Mononuclear cell (primary cell): ENCODE data around the gene CMKLR1. TPM values are rescaled to one million over a fixed set of nuclear protein-coding genes. Genes with fewer than 3 reads are reported as not detected.

Experiments
- H3K27me3 ChIP-seq: 2 replicates; pipeline ENCODE4 v1.6.0; 2011; ENCODE audit warnings: low read length, control low read depth; ENCODE audit not compliant: insufficient read depth
- H3K4me1 ChIP-seq: 2 replicates; pipeline ENCODE4 v1.5.1; 2011; ENCODE audit warnings: mild to moderate bottlenecking, low read length, control low read depth; ENCODE audit not compliant: insufficient read depth
- H3K4me3 ChIP-seq: 2 replicates; pipeline ENCODE4 v1.5.1; 2011; ENCODE audit warnings: mild to moderate bottlenecking, low read length, moderate library complexity
- H3K9me3 ChIP-seq: 2 replicates; pipeline ENCODE4 v1.5.1; 2011; ENCODE audit warnings: low read depth, mild to moderate bottlenecking, control low read depth, low read length
- total RNA-seq: library from RNA; depleted of rRNA; stranded (reverse); fragments of >200 nt; gene quantifications from one replicate; pipeline ENCODE4 v1.2.3, GENCODE V29; 2012

The CMKLR1 gene
- total RNA-seq, 1 donor: 0.52 TPM

- H3K27me3 ChIP-seq: no peaks in the 10 kb centered on the region
- H3K4me3 ChIP-seq: no peak overlapping the region
- H3K9me3 ChIP-seq: no peaks in the 10 kb centered on the region
- no peaks in the 10 kb centered on the region for H3K4me1 ChIP-seq
These were observed 11.4 kb upstream of the CMKLR1 start for GRCh38 chr12:108350511-108350910.

GRCh38 chr12:108349278-108349688 is 10.2 kb upstream of the CMKLR1 start:
- H3K9me3 ChIP-seq: no peaks in the 10 kb centered on the region
- H3K4me3 ChIP-seq: no peak overlapping the region
- no peaks in the 10 kb centered on the region for H3K4me1 ChIP-seq
- no peaks in the 10 kb centered on the region for H3K27me3 ChIP-seq

GRCh38 chr12:108348842-108349241 is 9.7 kb upstream of the CMKLR1 start:
- Histone ChIP-seq H3K9me3 (no peaks in the 10 kb centered on the region), H3K4me3 (no peak overlapping the region), H3K4me1 (no peaks in the 10 kb centered on the region), H3K27me3 (no peaks in the 10 kb centered on the region)

DNA sequence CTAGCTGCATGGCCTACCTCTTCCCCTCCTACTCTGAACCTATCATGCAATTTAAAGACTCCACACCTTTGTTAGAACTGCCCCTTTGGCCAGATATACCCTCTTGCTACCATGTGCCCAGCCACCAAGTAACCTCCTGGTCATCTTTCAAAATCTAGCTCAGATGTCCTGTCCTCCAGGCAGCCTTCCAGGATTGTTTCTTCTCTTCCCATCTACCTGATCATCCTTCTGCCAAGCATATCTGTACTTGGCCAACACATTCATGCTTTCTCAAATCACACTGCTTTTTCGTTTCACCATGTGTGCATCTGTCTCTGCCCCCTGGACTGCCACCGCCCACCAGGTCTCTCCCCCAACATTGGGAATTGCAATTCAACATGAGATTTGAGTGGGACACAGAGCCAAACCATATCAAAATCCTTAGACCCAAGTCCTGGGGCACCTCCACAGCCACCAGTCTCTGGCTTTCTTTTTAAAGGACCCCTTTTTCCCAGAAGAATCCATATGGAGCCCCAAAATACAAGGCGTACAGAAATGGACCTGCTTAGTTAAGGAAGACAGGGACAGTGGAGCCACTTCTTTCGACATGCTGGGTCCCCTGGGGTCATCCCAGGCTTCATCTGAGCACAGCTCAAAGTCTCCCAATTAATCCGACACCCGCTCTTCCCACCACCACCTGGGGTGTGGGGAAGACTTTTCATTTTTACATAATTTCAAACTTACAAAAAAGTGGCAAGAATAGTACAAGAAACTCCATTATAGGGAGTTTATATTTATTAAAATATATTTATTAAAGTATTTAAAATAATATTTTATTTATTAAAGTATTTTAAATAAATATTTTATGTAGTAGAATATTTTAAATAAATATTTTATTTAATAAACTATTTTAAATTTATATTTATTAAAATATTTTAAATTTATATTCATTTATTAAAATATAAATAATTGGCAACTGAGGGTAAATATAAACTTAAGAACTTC is 7.9 kb upstream of the CMKLR1 start:
- H3K27me3 ChIP-seq: no peaks in the 10 kb centered on the region
- no peak overlapping the region for H3K4me3 ChIP-seq
- no peaks in the 10 kb centered on the region for H3K9me3 ChIP-seq
- H3K4me1 ChIP-seq: no peaks in the 10 kb centered on the region

DNA sequence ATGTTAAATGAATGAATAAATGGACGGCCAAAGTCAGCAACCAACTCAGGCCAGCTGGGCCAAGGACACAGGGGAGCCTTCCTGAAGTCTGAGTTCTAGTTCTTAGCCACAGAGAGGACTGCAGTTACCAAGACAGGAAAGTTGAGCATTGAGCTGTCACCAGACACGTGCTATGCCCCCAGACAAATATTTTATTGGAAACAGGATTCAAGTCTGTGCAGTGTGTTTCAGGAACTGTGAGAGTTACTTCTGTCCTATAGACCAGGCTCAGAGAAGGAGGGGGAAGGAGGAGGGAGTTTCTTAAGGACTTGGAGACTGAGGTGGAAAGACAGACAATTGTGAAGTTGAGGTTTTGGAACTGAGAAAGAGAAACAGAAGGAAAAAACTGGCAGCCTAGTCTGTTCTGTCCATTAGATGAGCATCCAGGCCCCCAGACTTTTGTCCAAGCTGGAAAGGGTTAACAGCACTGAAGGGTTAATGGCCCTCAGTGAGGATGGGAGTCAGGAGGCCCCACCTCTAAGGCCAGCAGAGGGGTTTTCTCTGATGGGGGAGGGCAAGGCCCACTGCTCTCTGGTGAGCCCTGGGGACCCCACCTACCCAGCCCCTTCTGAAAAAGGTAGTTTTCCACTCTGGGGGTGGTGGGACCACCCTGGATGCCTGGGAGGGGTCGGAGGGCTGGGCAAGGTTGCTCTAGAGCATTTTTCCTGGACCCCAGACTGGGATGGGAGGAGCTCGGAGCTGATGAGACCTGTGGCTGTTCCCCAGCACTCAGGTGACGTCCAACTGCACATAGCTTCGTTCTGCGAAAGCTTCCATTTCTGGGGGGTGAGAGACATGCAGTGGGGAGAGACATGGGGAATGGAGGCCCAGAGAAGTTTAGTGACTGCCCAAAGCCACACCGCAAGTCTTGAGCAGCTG is 6.9 kb upstream of the CMKLR1 start:
- H3K4me3 ChIP-seq: no peak overlapping the region
- H3K9me3 ChIP-seq: no peaks in the 10 kb centered on the region
- no peaks in the 10 kb centered on the region for H3K27me3 ChIP-seq
- H3K4me1 ChIP-seq: no peaks in the 10 kb centered on the region

DNA sequence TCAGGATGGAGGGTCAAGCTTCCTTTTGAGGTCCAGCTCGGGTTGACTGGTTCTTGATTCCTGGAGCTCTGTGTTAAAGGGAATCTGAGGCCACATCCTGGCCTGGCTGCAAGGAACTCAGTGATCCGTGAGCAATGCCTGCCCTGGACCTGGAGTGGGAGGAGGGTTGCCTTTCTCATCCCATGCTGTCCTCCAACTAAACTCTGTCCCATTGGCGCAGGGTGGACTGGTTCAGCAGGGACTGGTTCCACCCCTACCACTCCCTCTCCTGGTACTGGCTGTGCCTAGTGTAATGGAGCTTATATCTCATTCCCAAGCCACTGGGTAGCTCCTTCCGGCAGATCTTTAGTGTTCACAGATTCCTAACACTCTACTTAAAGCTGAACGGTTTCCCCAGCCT is 3.9 kb upstream of the CMKLR1 start:
- Histone ChIP-seq H3K4me1 (peaks cover 13% of the 10 kb centered on the region), H3K4me3 (no peak overlapping the region), H3K27me3 (no peaks in the 10 kb centered on the region), H3K9me3 (no peaks in the 10 kb centered on the region)

DNA sequence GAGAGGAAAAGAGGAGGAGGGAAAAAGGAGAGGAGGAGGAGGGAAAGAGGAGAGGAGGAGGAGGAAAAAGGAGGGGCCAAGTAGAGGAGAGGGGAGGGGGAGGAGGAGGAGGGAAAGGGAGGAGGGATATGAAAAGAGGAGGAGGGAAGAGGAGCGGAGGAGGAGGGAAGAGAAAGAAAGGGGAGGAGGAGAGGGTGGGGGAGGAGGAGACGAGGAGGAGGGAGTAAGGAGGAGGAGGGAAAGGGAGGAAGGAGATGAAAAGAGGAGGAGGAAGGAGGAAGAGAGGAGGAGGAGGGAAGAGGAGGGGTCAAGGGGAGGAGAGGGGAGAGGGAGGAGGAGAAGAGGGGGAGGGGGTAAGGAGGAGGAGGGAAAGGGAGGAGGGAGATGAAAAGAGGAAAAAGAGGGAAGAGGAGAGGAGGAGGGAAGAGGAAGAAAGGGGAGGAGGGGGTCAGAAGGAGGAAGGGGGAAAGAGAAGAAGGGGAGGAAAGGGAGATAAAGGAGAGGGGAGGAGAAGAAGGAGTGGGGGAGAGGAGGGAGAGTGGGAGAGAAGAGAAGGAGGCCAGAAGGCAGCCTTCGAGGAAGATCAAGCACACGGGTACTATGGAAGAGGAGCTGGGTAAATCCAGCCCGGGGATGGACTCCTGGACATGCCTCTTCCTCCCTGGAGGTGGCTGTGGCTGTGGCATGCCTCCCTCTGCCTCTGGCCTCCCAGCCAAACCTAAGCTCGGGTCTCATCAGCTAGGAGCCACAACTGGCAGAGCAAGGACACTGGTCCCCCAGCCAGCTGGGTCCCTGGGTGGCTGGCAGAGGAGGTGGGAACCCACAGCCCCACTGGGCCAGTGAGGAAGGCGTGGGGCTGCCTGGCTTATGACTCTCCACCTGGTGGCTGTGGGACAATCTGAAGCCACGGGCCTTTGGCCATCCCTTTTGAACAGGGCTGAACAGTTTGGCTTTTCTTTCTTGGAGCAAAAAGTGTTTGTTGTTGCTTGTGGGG is 3.0 kb upstream of the CMKLR1 start:
- Histone ChIP-seq H3K27me3 (no peaks in the 10 kb centered on the region), H3K4me3 (no peak overlapping the region), H3K4me1 (peaks cover 21% of the 10 kb centered on the region), H3K9me3 (no peaks in the 10 kb centered on the region)

- Histone ChIP-seq H3K4me1 (peaks cover 29% of the 10 kb centered on the region), H3K9me3 (no peaks in the 10 kb centered on the region), H3K27me3 (no peaks in the 10 kb centered on the region), H3K4me3 (no peak overlapping the region)
These were observed 2.2 kb upstream of the CMKLR1 start for GRCh38 chr12:108341356-108341755.

DNA sequence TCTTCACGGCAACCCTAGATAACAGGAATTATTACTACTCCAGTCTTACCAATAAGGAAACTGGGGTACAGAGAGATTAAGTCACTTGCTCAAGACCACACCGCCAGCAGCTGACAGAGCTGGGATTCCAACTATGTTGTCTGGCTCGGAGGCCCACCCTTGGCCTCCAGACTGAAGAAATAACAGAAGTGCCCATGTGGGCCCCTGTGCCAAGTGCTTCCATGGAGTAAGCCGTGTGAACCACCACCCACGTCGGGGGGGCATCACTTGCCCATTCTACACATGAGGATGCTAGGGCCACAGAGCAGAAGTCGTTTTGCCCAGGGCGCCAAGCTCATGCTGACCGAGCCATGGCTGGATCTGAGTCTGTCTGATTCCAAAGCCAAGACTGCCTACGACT is 926 bp upstream of the CMKLR1 start:
- Histone ChIP-seq H3K4me1 (peaks cover 42% of the 10 kb centered on the region), H3K9me3 (no peaks in the 10 kb centered on the region), H3K4me3 (no peak overlapping the region), H3K27me3 (no peaks in the 10 kb centered on the region)

DNA sequence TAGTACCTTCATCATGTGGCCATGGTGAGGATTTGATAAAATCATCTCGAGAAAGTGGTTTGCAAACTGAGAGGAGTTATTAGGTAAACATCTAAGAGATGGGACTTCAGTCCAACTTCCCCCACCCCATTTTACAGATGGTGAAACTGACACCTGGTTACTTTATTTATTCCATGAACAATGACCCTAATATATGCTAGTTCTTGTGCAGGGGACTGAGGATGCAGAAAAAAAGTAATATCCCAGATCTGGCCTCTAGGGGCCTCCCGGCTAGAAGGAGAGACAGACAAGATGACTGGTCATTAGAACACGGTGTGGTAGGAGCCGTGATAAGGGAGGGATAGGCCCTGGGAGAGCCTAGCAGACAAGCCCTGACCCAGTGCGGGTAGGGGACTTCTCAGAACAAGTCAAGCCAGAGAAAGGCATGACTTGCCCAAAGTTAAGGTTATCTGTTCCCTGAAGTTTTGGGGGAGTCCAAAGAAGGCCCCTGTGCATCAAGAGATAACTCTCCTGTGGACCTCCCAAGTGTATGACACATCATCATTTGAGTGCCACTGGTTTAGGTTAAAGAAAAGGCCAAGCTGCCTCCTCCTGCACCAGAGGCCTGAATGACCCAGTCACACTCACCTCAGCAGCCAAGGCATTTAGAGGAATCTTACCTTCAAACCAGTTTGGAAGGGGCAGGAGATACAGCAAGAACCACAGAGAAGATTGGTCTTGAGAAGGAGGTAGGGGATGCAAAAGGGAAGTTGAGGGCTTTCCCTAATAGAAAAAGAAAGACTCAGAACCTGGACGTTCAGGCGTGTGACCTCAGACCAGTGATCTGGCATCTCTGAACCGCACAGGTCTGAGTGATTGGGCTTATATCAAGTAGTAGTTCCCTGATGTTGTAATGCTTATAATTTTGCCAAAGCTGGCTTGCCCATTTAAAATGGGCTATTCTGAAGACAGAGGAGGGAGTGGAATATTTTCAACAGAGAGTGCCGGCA is 1.6 kb downstream of the CMKLR1 start:
- H3K9me3 ChIP-seq: no peaks in the 10 kb centered on the region
- no peaks in the 10 kb centered on the region for H3K27me3 ChIP-seq
- peaks cover 67% of the 10 kb centered on the region for H3K4me1 ChIP-seq
- no peak overlapping the region for H3K4me3 ChIP-seq

DNA sequence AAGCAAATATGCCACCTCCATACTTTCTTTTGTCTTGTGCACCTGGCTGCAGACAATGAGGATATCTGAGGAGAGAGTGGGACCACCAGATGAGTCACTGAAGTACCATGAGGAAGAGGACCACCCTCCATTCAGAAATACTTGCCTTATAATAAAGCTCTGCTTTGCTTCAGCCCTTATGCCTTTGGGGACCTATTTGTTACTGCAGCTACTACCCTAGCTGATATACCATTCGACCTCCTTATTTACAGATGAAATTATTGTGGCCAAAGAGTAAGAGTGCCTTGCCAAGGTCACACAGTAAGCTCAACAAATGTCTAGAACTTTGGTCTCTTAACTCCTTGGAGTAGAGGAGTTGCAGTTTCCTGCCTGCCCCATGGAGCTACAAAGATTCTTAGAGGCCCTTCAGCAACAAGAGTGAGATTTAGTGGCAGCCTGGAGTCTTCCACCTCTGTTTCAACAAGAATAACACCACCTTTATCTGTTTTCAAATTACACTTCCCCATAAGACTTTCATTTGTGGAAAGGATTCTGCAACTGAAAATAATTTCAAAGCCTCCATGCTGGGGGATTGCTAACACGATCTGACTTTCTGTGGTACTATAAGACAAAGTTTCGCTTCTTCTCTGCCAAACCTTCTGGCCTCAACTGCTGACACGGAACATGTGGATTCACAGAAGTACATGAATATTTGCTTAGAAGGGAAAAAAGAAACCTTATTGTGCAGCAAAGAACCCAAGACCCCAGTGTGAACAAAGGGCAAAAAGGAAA is 3.6 kb downstream of the CMKLR1 start:
- Histone ChIP-seq H3K4me1 (peaks cover 85% of the 10 kb centered on the region), H3K27me3 (no peaks in the 10 kb centered on the region), H3K9me3 (no peaks in the 10 kb centered on the region), H3K4me3 (no peak overlapping the region)

- no peaks in the 10 kb centered on the region for H3K9me3 ChIP-seq
- H3K4me1 ChIP-seq: peaks cover 84% of the 10 kb centered on the region
- H3K27me3 ChIP-seq: no peaks in the 10 kb centered on the region
- H3K4me3 ChIP-seq: no peak overlapping the region
These were observed 5.0 kb downstream of the CMKLR1 start for GRCh38 chr12:108333898-108334699.
